Keratinocyte (primary cell): Measurements from ENCODE around the gene ZBTB9. TPM values are rescaled to one million over a fixed set of nuclear protein-coding genes. Genes with fewer than 3 reads are reported as not detected.

Experiments used
- DNase-seq: peaks from one replicate; pipeline ENCODE4 v3.0.0-alpha.2; 2011; ENCODE audit warnings: low read depth, missing footprints, low spot score
- FAIRE-seq: peaks from 2 replicates; lab custom pipeline; 2011; peaks lifted over from hg19 to GRCh38; lab: Jason Lieb, UNC
- H2AFZ ChIP-seq: 2 replicates; pipeline ENCODE4 v1.6.0; 2012; ENCODE audit warnings: low read length, control low read depth, inconsistent platforms; ENCODE audit not compliant: control insufficient read depth
- H3K27ac ChIP-seq: 2 replicates; pipeline ENCODE4 v1.5.1; 2011; ENCODE audit warnings: low read length; ENCODE audit not compliant: control insufficient read depth, insufficient read depth
- H3K27me3 ChIP-seq: 3 replicates; pipeline ENCODE4 v1.6.0; 2011; ENCODE audit warnings: low read length; ENCODE audit not compliant: control insufficient read depth, insufficient read depth; ENCODE audit errors: extremely low read depth
- H3K36me3 ChIP-seq, 2 experiments: 2 replicates in 1 of 2; 3 replicates in 1 of 2; pipeline ENCODE4 v1.5.1; 2011; ENCODE audit warnings: low read length in 2 of 2, mild to moderate bottlenecking in 1 of 2; ENCODE audit not compliant: control insufficient read depth in 2 of 2, insufficient read depth in 2 of 2; ENCODE audit errors: extremely low read depth in 1 of 2
- H3K4me1 ChIP-seq: 3 replicates; pipeline ENCODE4 v1.5.1; 2011; ENCODE audit warnings: low read length; ENCODE audit not compliant: control insufficient read depth, insufficient read depth; ENCODE audit errors: extremely low read depth
- H3K4me2 ChIP-seq: 3 replicates; pipeline ENCODE4 v1.6.0; 2011; ENCODE audit warnings: low read depth, low read length; ENCODE audit not compliant: control insufficient read depth, insufficient read depth; ENCODE audit errors: extremely low read depth
- H3K4me3 ChIP-seq, 3 experiments: fragments of 200-600 bp in 1 of 3; sonication (generic) in 1 of 3; 2 replicates in 2 of 3; 3 replicates in 1 of 3; pipeline ENCODE4 v1.5.1; 2011 to 2016; ENCODE audit warnings: low read length in 3 of 3, mild to moderate bottlenecking in 3 of 3, control low read depth in 2 of 3, inconsistent platforms in 1 of 3, low read depth in 1 of 3, mixed read lengths in 1 of 3, mixed run types in 1 of 3, moderate library complexity in 1 of 3; ENCODE audit not compliant: control insufficient read depth in 2 of 3, insufficient read depth in 2 of 3; ENCODE audit errors: extremely low read depth in 1 of 3
- H3K79me2 ChIP-seq: 2 replicates; pipeline ENCODE4 v1.6.0; 2012; ENCODE audit warnings: low read length; ENCODE audit not compliant: control insufficient read depth, insufficient read depth
- H3K9ac ChIP-seq: 3 replicates; pipeline ENCODE4 v1.6.0; 2011; ENCODE audit warnings: low read length; ENCODE audit not compliant: control insufficient read depth, insufficient read depth; ENCODE audit errors: extremely low read depth
- H3K9me1 ChIP-seq: 3 replicates; pipeline ENCODE4 v1.6.0; 2011; ENCODE audit warnings: low read length; ENCODE audit not compliant: control insufficient read depth, insufficient read depth; ENCODE audit errors: extremely low read depth
- H3K9me3 ChIP-seq: 2 replicates; pipeline ENCODE4 v1.5.1; 2012; ENCODE audit warnings: low read depth, low read length; ENCODE audit not compliant: control insufficient read depth
- H4K20me1 ChIP-seq: 3 replicates; pipeline ENCODE4 v1.6.0; 2011; ENCODE audit warnings: low read length; ENCODE audit not compliant: control insufficient read depth, insufficient read depth; ENCODE audit errors: extremely low read depth
- EZH2 ChIP-seq: IDR thresholded peaks from one replicate; pipeline ENCODE4 v1.6.1; 2012; ENCODE audit warnings: inconsistent platforms, mild to moderate bottlenecking, low read length, moderate library complexity
- dilution Hi-C: fragments of 300-500 bp; cut with MboI; formaldehyde crosslinking; loops from one replicate; pipeline ENCODE4 v1.7.0; 2020; ENCODE audit warnings: low sequenced_read_pairs; ENCODE audit not compliant: extremely low pct_ligation_motif_present
- polyA plus RNA-seq, 5 experiments: library from polyadenylated mRNA; depleted of rRNA in 3 of 5; stranded (reverse) in 3 of 5; stranded (forward) in 1 of 5; unstranded in 1 of 5; fragments of >200 nt; gene quantifications; 1 replicate in 1 of 5; 2 replicates in 3 of 5; 3 replicates in 1 of 5; pipeline versions ENCODE4 v1.2.1 to v1.2.3, GENCODE V29; 2011 to 2012; ENCODE audit warnings: missing spikeins in 2 of 5, low read depth in 1 of 5, low replicate concordance in 1 of 5
- TF ChIP-seq, protein P1 (sequence below), 3 experiments: IDR thresholded peaks in 1 of 3; conservative IDR thresholded peaks in 1 of 3; optimal IDR thresholded peaks in 1 of 3; 2 replicates in 2 of 3; 3 replicates in 1 of 3; pipeline versions ENCODE3 to v1.5.1; 2011; ENCODE audit warnings: low read length in 3 of 3, mild to moderate bottlenecking in 3 of 3, moderate library complexity in 2 of 3, control low read depth in 1 of 3, inconsistent platforms in 1 of 3; ENCODE audit not compliant: insufficient read depth in 2 of 3; ENCODE audit errors: extremely low read depth in 1 of 3

The ZBTB9 gene
- polyA plus RNA-seq, 1 donor (not counting 4 experiments of a cell fraction or from before 2014, with no cell fraction given), result 7.8 TPM

GRCh38 chr6:33430991-33431879 lies 23.1 kb upstream of the ZBTB9 start:
- no peak overlapping the region for H2AFZ ChIP-seq
- H4K20me1 ChIP-seq, result no peaks in the 10 kb centered on the region
- dilution Hi-C loops, result no loop called here
- H3K4me1 ChIP-seq, result peaks cover 38% of the 10 kb centered on the region
- TF ChIP-seq EZH2, result no peak
- H3K79me2 ChIP-seq, result peaks cover 6% of the 10 kb centered on the region
- H3K36me3 ChIP-seq, result no peaks in the 10 kb centered on the region
- H3K4me3 ChIP-seq, result no peak overlapping the region
- FAIRE-seq (no peak), DNase-seq (no peak)
- no peaks in the 10 kb centered on the region for H3K9me3 ChIP-seq
- no peaks in the 10 kb centered on the region for H3K9me1 ChIP-seq
- H3K27ac ChIP-seq, result no peak overlapping the region
- H3K27me3 ChIP-seq, result no peaks in the 10 kb centered on the region
- H3K9ac ChIP-seq, result no peak overlapping the region
- peak overlapping the region; percentile 43 for H3K4me2 ChIP-seq

DNA sequence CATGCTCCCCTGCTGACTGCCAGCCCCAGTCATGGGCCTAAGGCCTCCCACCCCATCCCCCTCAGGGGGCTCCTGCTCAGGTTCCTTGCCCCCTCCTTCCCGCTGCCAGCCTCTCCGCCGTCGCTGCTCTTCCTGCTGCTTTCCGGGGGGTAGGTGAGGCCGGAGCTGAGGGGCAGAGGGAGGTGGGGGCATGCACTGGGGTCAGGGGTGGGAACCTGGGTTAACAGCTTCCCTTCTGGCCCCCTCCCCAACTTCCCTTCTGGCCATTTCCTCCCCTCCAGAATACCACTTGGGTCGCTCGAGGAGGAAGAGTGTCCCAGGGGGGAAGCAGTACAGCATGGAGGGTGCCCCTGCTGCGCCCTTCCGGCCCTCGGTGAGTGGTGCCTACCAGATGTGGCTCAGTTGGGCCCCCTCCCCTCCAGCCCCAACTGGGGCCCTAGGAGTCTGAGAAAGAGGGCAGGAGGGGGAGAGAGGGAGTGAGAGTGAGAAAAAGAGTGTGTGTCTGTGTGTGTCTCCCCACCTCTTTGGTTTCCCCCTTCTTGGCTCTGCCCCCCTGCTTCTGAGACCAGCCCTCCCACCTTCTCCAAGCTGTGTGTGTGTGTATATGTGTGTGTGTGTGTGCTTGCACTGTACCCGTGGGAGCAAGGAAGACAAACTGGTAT lies 22.4 kb upstream of the ZBTB9 start:
- Histone ChIP-seq H3K4me3 (no peak overlapping the region), H3K79me2 (peaks cover 5% of the 10 kb centered on the region), H4K20me1 (no peaks in the 10 kb centered on the region), H3K36me3 (peaks cover 0 to 5% of the 10 kb centered on the region in 2 experiments), H3K4me2 (no peak overlapping the region), H3K4me1 (peaks cover 37% of the 10 kb centered on the region), H3K9me1 (no peaks in the 10 kb centered on the region), H2AFZ (no peak overlapping the region), H3K27me3 (no peaks in the 10 kb centered on the region), H3K27ac (no peak overlapping the region), H3K9me3 (no peaks in the 10 kb centered on the region), H3K9ac (no peak overlapping the region)
- dilution Hi-C loops, result no loop called here
- TF ChIP-seq, protein P1, sequence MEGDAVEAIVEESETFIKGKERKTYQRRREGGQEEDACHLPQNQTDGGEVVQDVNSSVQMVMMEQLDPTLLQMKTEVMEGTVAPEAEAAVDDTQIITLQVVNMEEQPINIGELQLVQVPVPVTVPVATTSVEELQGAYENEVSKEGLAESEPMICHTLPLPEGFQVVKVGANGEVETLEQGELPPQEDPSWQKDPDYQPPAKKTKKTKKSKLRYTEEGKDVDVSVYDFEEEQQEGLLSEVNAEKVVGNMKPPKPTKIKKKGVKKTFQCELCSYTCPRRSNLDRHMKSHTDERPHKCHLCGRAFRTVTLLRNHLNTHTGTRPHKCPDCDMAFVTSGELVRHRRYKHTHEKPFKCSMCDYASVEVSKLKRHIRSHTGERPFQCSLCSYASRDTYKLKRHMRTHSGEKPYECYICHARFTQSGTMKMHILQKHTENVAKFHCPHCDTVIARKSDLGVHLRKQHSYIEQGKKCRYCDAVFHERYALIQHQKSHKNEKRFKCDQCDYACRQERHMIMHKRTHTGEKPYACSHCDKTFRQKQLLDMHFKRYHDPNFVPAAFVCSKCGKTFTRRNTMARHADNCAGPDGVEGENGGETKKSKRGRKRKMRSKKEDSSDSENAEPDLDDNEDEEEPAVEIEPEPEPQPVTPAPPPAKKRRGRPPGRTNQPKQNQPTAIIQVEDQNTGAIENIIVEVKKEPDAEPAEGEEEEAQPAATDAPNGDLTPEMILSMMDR (optimal IDR thresholded peaks at IDR 0.05 in 1 of 3, IDR thresholded peaks at IDR 0.05 in 1 of 3, conservative IDR thresholded peaks at IDR 0.05 in 1 of 3; ENCODE audit: extremely low read depth in 1 of 3, insufficient read depth in 2 of 3, low read length in 3 of 3), result no peak
- no peak for TF ChIP-seq EZH2
- FAIRE-seq, result no peak
- DNase-seq, result no peak
